Skeletal muscle tissue (tissue), 4 donors: ENCODE results near the gene RAB31. TPM values are rescaled to one million over a fixed set of nuclear protein-coding genes. Genes with fewer than 3 reads are reported as not detected.

ENCODE experiments used
- H3K27ac ChIP-seq: one replicate; pipeline ENCODE4 v1.7.0; 2013; ENCODE audit warnings: mild to moderate bottlenecking, low read depth, low read length, inconsistent platforms
- H3K27me3 ChIP-seq, 3 donors: one replicate each; pipeline ENCODE4 v1.7.0; 2013; ENCODE audit warnings: low read length in 3 of 3; ENCODE audit not compliant: control insufficient read depth in 3 of 3, insufficient read depth in 3 of 3
- H3K36me3 ChIP-seq, 3 donors: one replicate each; pipeline ENCODE4 v1.7.0; 2013; ENCODE audit warnings: low read length in 3 of 3; ENCODE audit not compliant: control insufficient read depth in 3 of 3, insufficient read depth in 3 of 3
- H3K4me1 ChIP-seq, 3 donors: one replicate each; pipeline ENCODE4 v1.7.0; 2013; ENCODE audit warnings: low read length in 3 of 3, mild to moderate bottlenecking in 3 of 3; ENCODE audit not compliant: control insufficient read depth in 3 of 3, insufficient read depth in 3 of 3
- H3K4me3 ChIP-seq, 3 donors: one replicate each; pipeline ENCODE4 v1.7.0; 2013; ENCODE audit warnings: low read length in 3 of 3
- H3K9ac ChIP-seq, 3 donors: one replicate each; pipeline ENCODE4 v1.7.0; 2013; ENCODE audit warnings: low read length in 3 of 3, mild to moderate bottlenecking in 3 of 3, moderate library complexity in 2 of 3, low read depth in 1 of 3
- H3K9me3 ChIP-seq, 3 donors: one replicate each; pipeline ENCODE4 v1.7.0; 2013; ENCODE audit warnings: low read length in 3 of 3; ENCODE audit not compliant: control insufficient read depth in 3 of 3
- total RNA-seq: library from RNA; depleted of rRNA; stranded (reverse); fragments of >200 nt; gene quantifications from one replicate; pipeline ENCODE4 v1.2.3, GENCODE V29; 2014
- donor health status: Osteomylitis.

Gene RAB31
- total RNA-seq, 1 donor from 2014 or later = 16.7 TPM

- no peak overlapping the region for H3K4me3 ChIP-seq
- H3K36me3 ChIP-seq = peaks cover 0 to 5% (median 0%) of the 10 kb centered on the region in 3 donors
- H3K9me3 ChIP-seq = no peaks in the 10 kb centered on the region
- peaks cover 15 to 29% (median 15%) of the 10 kb centered on the region in 3 donors for H3K4me1 ChIP-seq
- no peak overlapping the region for H3K9ac ChIP-seq
- peak overlapping the region; percentile 29 for H3K27ac ChIP-seq
- H3K27me3 ChIP-seq = no peaks in the 10 kb centered on the region
Observed at GRCh38 chr18:9831036-9831722, 123.1 kb downstream of the RAB31 start.

DNA sequence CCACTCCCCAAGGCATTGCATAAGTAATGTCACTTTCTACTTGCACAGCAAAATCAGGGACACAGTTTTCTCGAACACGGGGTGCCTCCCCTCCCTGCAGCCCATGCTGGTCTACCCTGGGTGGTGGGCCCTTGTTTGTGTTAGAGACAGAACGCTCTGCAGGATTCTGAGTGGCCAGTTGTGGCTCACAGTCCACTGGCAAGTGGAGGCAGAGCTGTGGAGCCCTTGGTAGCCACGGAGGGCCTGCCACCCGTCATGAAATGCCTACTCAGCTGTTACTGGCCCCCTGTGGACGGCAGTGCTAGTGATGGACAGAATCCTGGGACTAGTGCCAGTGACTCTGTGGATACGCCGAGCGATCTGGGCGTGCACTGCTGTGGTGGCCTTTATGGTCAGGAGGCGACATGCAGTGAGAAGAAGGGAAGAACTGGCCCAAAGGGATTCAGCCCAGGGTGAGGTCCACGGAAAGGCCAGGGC is 123.7 kb downstream of the RAB31 start:
- Histone ChIP-seq H3K27ac (peak overlapping the region; percentile 29), H3K4me1 (peaks cover 13 to 33% (median 21%) of the 10 kb centered on the region in 3 donors), H3K9me3 (no peaks in the 10 kb centered on the region), H3K36me3 (peaks cover 0 to 5% (median 0%) of the 10 kb centered on the region in 3 donors), H3K4me3 (no peak overlapping the region), H3K9ac (no peak overlapping the region), H3K27me3 (no peaks in the 10 kb centered on the region)

DNA sequence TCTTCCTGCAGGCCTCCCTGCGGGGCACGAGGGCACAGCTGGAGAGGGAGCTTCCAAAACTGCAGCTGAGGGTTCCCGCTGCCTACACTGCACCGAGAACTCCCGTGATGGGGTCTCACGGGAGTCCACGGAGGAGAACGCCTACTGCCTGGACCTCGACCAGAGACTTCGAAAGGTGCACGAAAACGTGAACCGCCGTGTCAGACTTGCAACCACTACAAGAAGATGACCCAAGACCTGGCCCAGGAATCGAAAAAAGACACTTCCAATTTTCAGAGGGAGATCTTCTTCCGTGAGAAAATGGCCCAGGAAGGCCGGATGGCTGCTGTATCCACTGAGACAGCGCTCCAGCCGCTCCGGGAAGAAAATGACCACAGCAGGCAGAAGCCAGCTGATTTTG is 124.8 kb downstream of the RAB31 start:
- no peaks in the 10 kb centered on the region for H3K9me3 ChIP-seq
- H3K27ac ChIP-seq = no peak overlapping the region
- H3K9ac ChIP-seq = no peak overlapping the region
- no peaks in the 10 kb centered on the region for H3K27me3 ChIP-seq
- no peak overlapping the region for H3K4me3 ChIP-seq
- peaks cover 17 to 37% (median 21%) of the 10 kb centered on the region in 3 donors for H3K4me1 ChIP-seq
- peaks cover 0 to 5% (median 0%) of the 10 kb centered on the region in 3 donors for H3K36me3 ChIP-seq

- Histone ChIP-seq H3K27me3 (no peaks in the 10 kb centered on the region), H3K4me1 (peaks cover 30 to 48% (median 38%) of the 10 kb centered on the region in 3 donors), H3K4me3 (no peak overlapping the region), H3K9me3 (no peaks in the 10 kb centered on the region), H3K36me3 (peaks cover 0 to 5% (median 0%) of the 10 kb centered on the region in 3 donors), H3K27ac (no peak overlapping the region), H3K9ac (peak overlapping the region in 1 of 3 donors; percentile 52)
Observed at GRCh38 chr18:9834551-9834950, 126.5 kb downstream of the RAB31 start.

- Histone ChIP-seq H3K9me3 (no peaks in the 10 kb centered on the region), H3K4me1 (peaks cover 31 to 55% (median 39%) of the 10 kb centered on the region in 3 donors), H3K36me3 (peaks cover 0 to 5% (median 0%) of the 10 kb centered on the region in 3 donors), H3K27me3 (no peaks in the 10 kb centered on the region), H3K9ac (peak overlapping the region; percentile 52 to 69 (median 60)), H3K27ac (peak overlapping the region; percentile 90), H3K4me3 (peak overlapping the region; percentile 6 to 9 (median 6))
Observed at GRCh38 chr18:9835113-9835755, 127.1 kb downstream of the RAB31 start.

- peak overlapping the region; percentile 90 for H3K27ac ChIP-seq
Observed at GRCh38 chr18:9835825-9836224, 127.7 kb downstream of the RAB31 start.

GRCh38 chr18:9838144-9838877 is 130.2 kb downstream of the RAB31 start:
- H3K4me3 ChIP-seq = peak overlapping the region in 2 of 3 donors; percentile 4 to 31
- peaks cover 38 to 66% (median 51%) of the 10 kb centered on the region in 3 donors for H3K4me1 ChIP-seq
- no peaks in the 10 kb centered on the region for H3K9me3 ChIP-seq
- H3K27ac ChIP-seq = peak overlapping the region; percentile 82
- no peaks in the 10 kb centered on the region for H3K27me3 ChIP-seq
- no peaks in the 10 kb centered on the region for H3K36me3 ChIP-seq
- H3K9ac ChIP-seq = peak overlapping the region in 2 of 3 donors; percentile 51 to 52

More at GRCh38 chr18:9835825-9836224, 127.7 kb downstream of the RAB31 start:
- Histone ChIP-seq H3K27me3 (no peaks in the 10 kb centered on the region), H3K9me3 (no peaks in the 10 kb centered on the region), H3K36me3 (peaks cover 0 to 5% (median 0%) of the 10 kb centered on the region in 3 donors), H3K9ac (peak overlapping the region; percentile 52 to 69 (median 60)), H3K4me3 (peak overlapping the region in 1 of 3 donors; percentile 33), H3K4me1 (peaks cover 33 to 59% (median 39%) of the 10 kb centered on the region in 3 donors)

DNA sequence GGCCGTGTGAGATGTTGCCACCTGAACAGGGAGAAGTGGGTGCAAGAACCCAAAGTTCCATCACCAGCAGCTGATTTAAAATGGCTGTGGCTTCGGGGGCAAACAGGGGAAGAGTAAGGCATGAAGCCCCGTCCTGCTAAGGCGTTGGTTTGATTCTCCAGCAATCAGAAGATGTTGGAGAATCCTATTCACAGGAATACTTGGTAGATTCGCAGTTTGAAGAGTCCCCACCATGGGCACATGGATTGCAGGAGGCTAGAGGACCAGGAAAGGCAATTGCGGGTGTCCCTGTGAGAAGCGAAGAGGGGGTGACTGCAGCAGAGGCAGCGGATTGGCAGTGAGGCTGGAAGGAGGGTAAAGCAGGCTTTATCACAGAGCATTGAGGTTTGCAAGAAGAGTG is 131.1 kb downstream of the RAB31 start:
- peak overlapping the region in 2 of 3 donors; percentile 51 to 52 for H3K9ac ChIP-seq
- no peaks in the 10 kb centered on the region for H3K9me3 ChIP-seq
- H3K4me3 ChIP-seq = no peak overlapping the region
- H3K27me3 ChIP-seq = no peaks in the 10 kb centered on the region
- H3K4me1 ChIP-seq = peaks cover 38 to 66% (median 51%) of the 10 kb centered on the region in 3 donors
- peak overlapping the region; percentile 82 for H3K27ac ChIP-seq
- no peaks in the 10 kb centered on the region for H3K36me3 ChIP-seq

DNA sequence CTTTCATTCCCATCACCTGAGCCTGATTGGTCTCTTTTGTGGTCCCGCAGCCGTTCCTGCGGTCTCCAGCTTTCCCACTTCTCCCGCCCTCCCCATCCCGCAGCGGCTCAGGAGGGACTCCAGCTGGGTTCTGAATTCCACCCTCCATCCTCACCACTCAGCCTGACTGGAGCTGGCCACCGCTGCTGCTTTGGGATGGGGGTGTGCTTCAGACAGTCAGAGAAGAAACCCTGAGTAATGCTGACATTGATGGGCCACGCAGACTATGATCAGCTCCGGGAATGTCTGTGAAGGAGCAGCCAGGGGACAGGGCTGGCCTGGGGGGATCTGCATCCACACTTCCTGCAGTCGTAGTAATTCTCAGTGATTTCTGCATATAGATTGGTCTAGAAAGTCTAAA is 131.8 kb downstream of the RAB31 start:
- no peaks in the 10 kb centered on the region for H3K27me3 ChIP-seq
- no peak overlapping the region for H3K4me3 ChIP-seq
- no peak overlapping the region for H3K9ac ChIP-seq
- peaks cover 37 to 66% (median 51%) of the 10 kb centered on the region in 3 donors for H3K4me1 ChIP-seq
- H3K36me3 ChIP-seq = no peaks in the 10 kb centered on the region
- no peak overlapping the region for H3K27ac ChIP-seq
- no peaks in the 10 kb centered on the region for H3K9me3 ChIP-seq
